Upper lobe of left lung (tissue), 4 donors: ENCODE results near the gene KRTAP10-9.

Experiments
- POLR2AphosphoS5 ChIP-seq, 2 donors: sonication (generic); formaldehyde crosslinking; IDR thresholded peaks; one replicate each; pipeline ENCODE4 v1.5.1; 2017; ENCODE audit warnings: antibody characterized with exemption in 2 of 2
- TF ChIP-seq, protein P1 (sequence below), 6 experiments: fragments of 450-650 bp in 4 of 6; fragments of 200-600 bp in 2 of 6; sonication (generic) in 2 of 6; IDR thresholded peaks; one replicate each; pipeline ENCODE4 v1.5.1; 2016 to 2019; ENCODE audit warnings: antibody characterized with exemption in 6 of 6

DNA sequence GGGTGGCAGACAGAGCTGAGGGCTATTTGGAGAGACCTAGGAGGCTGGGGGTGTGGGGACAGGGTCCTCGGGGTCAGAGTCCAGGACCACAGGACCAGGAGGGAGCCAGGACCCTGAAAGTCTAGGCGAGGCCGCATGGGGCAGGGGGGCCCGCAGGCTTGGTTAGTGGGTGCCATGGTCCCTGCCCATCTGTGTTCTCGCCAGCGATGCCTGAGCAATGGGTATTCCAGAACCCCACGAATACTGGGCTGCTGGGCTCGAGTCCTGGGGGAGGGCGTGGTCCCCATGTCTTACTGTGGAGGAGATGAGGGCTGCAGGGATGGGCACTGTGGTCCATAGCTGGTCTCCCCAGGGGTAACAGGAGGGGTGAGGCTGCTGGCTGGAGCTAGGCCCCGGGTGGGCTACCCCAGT, 36.6 kb upstream of the KRTAP10-9 start:
- no peak for TF ChIP-seq POLR2AphosphoS5 (IDR thresholded peaks at IDR 0.05)
- TF ChIP-seq, protein P1, sequence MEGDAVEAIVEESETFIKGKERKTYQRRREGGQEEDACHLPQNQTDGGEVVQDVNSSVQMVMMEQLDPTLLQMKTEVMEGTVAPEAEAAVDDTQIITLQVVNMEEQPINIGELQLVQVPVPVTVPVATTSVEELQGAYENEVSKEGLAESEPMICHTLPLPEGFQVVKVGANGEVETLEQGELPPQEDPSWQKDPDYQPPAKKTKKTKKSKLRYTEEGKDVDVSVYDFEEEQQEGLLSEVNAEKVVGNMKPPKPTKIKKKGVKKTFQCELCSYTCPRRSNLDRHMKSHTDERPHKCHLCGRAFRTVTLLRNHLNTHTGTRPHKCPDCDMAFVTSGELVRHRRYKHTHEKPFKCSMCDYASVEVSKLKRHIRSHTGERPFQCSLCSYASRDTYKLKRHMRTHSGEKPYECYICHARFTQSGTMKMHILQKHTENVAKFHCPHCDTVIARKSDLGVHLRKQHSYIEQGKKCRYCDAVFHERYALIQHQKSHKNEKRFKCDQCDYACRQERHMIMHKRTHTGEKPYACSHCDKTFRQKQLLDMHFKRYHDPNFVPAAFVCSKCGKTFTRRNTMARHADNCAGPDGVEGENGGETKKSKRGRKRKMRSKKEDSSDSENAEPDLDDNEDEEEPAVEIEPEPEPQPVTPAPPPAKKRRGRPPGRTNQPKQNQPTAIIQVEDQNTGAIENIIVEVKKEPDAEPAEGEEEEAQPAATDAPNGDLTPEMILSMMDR (IDR thresholded peaks at IDR 0.05), result no peak
